HG02571 (cell line): ENCODE measurements around the gene CHST5.
A peak's percentile ranks its signal among the peaks of the same experiment; 100 is the strongest.
"Not testable (repeated sequence)": the region's sequence is repeated elsewhere in the genome, so short reads cannot be mapped to it uniquely, and the experiment has no call there.

Experiments
- ATAC-seq: cut with Tn5 transposase; IDR thresholded peaks from one replicate; pipeline ENCODE4 v1.9.1; 2021; ENCODE audit warnings: mild to moderate bottlenecking, moderate library complexity; ENCODE audit not compliant: unreplicated experiment

CHST5 gene

DNA sequence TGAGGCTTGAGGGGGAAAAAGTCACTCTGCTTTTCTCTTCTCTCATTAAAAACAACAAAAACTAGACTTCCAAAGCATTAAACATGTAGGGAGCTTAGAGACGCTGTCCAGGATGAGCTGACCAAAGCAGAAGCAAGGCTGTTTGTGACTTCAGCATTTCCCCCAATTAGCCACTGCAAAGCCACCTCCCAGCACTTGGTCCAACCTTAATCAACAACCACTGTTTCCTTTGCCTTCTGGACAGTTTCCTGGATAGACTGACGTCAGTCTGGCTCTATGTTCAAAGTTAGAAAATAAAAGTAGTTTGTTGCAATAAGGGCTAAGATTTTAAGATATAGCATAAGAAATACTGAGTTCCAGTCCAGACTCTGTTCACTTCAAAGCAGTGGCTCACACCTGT lies 17.0 kb upstream of the CHST5 start:
- ATAC-seq: no peak

GRCh38 chr16:75550211-75550662 lies 14.3 kb upstream of the CHST5 start:
- peak; percentile 66 for ATAC-seq

DNA sequence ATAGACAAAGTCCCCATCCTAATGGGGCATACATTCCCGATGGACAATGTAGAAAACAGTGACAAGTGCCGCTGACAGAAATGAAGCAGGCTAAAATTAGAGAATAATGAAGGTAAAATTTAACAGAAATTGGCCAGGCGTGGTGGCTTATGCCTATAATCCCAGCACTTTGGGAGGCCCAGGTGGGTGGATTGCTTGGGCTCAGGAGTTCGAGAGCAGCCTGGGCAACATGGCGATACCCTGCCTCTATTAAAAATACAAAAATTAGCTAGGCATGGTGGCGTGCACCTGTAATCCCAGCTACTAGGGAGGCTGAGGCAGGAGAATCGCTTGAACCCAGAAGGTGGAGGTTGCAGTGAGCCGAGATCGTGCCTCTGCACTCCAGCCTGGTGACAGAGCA lies 12.5 kb upstream of the CHST5 start:
- ATAC-seq: not testable (repeated sequence)

DNA sequence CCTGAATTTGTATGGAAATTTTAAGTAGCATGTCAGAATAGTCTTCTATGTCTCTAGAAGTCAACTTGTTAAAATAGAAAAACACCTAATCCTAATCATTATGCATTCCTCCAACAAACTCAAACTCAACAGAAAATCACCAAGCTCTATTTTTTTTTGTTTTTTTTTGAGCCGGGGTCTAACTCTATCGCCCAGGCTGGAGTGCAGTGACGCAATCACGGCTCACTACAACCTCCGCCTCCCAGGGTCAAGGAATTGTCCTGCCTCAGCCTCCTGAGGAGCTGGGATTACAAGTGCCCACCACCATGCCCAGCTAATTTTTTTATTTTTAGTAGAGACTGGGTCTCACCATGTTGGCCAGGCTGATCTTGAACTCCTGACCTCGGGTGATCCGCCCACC lies 10.4 kb upstream of the CHST5 start:
- no peak for ATAC-seq

GRCh38 chr16:75545879-75546278 lies 10.0 kb upstream of the CHST5 start:
- ATAC-seq: not testable (repeated sequence)

GRCh38 chr16:75542462-75542861 lies 6.6 kb upstream of the CHST5 start:
- not testable (repeated sequence) for ATAC-seq

DNA sequence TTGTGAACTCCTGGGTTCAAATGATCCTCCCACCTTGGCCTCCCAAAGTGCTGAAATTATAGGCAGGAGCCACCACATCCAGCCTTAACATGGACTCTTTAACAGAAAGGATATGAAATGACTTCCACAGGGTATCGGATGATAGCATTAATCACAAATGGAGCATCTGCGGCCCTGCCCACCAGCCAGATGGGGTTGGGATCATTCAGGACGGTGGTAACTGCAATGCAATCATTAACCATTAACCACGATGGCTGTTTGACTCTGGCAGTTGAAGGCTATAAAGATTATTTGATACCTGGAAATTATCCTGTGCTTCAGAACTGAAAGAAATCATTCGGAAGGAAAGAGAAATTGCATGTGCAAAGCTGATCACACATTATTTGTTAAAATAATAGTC lies 5.3 kb upstream of the CHST5 start:
- ATAC-seq: no peak

- not testable (repeated sequence) for ATAC-seq
These were observed 3.1 kb upstream of the CHST5 start for GRCh38 chr16:75538882-75539565.

GRCh38 chr16:75537776-75538175 lies 1.9 kb upstream of the CHST5 start:
- no peak for ATAC-seq

- no peak for ATAC-seq
These were observed 581 bp downstream of the CHST5 start for GRCh38 chr16:75535211-75535843.

DNA sequence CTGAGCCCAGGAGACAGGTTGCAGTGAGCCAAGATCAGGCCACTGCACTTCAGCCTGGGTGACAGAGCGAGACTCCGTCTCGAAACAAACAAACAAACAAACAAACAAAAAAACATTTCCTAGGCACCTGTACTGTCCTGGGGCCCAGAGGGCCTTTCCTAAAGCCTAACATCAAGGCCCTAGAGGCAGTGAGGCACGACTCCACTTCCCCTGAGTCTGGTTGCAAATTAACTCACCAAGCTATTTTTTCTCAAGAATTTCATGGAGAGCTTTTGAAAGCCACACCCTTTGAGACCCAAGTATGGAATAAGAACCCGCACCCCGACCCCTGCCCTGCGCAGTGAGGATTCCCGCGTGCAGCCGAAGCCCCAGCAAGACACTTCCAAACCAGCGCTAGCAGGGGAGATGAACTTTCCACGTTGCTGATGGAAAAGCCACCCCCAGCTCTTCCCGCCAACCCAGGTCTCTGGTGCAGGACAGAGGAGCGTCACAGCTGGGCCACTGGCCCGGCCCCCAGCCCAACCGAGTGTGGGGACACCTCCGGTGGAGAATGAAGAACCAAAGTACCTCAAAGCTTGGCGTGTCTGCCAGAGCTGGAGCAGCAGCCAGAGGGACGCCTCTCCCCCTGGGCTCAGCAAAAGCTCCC lies 1.2 kb downstream of the CHST5 start:
- no peak for ATAC-seq

GRCh38 chr16:75532791-75533190 lies 3.1 kb downstream of the CHST5 start:
- ATAC-seq: no peak

DNA sequence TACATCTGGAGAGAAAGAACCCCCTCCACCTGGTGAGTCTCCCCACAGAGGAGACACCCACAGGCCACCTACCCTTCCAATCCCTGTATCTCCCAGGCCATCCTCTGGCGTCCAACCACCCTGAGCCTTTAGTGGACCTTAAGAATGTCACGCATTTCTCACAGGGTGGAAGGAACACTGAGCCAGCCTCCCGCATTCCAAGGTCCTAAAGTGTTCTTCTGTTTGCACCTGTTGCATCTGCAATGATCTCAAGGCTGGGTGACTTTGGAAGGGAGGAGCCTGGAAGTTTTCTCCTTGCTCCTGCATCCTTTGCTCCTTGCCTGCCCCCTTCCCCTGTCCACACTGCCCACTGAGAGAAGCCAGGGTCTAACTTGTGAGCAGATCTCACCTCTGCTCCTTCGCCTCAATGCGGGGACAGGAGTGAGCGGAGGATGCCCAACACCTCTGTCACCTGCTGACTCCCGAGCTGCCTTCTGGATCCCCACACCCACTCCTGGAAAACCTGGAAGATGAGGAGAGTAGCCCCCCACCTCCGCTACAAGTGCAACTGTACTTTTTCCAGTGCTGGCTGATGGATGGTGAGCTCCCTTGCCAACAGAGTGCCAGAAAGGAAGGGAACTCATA lies 3.7 kb downstream of the CHST5 start:
- ATAC-seq: no peak

DNA sequence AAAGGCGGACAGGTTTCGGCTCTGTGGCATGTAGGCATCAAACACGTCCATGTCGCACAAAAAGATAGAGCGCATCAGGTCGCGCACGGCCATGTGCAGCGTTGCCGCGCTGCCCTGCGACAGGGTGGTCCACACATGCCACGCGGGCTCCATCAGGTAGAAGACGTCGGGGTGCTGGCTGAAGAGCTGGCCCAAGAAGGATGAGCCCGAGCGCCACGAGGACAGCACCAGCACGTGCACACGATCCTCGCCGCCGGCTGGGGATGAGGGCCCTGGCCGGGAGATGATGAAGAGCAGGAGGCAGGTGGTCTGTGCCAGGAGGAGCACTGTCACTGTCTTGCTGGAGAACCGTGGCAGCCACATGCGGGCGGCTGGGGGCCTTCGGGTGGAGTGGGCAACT lies 5.9 kb downstream of the CHST5 start:
- ATAC-seq: no peak

DNA sequence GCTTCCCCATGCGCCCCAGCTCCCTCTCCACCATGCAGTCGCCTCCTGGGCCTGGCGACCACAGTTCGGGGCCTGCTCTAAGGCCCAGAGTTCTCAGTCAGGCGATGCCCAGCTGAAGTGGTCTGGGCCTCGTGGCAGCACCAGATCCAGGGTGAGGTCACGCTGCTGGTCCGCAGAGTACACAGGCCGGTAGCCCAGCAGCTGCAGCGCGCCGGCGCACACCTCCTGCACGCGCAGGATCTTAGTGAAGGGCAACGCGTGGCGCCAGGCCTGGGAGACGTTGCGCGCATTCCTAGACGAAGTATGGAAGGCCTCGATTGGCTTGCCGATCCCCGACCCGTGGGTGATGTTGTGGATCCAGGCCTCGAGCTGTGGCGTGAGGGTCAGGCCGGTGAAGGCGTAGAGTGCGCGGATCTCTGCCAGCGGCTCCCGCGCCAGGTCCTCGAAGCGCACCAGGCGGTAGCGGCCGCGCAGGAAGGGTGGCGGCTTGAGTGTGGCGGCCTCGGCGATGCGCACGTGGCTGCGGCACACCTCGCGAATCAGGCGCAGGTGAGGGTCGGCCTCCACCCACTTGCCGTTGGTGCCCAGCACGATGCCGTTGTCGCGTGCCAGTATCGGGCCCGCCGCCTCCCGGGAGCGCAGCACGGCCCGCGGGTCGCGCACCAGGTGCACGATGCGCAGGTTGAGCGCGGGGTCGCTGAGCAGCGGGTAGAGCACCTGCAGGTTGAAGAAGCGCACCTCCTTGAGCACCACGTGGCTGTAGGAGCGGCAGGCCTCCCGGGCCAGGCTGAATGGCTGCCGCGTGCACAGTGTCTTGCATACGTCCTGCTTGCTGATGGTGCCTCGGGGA lies 6.6 kb downstream of the CHST5 start:
- ATAC-seq: no peak

DNA sequence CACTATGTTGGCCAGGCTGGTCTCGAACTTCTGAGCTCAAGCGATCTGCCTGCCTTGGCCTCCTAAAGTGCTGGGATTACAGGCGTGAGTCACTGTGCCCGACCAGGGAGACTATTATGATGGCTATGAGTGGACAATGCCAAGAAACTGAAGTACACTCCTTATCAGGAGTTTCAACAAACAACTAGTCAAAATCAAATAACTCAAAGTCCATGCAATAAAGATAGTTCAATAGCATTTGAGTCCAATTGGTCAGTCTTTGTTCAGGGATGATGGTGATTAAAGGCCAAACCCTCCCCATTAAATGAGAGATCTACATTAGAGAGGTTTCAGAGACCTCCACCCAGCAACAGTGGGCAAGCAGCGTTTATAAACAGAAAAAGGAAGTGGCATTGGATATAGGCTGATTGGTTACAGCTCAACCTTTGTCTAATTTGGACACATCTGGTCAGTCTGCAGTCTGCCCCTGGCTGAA lies 8.0 kb downstream of the CHST5 start:
- ATAC-seq: no peak

DNA sequence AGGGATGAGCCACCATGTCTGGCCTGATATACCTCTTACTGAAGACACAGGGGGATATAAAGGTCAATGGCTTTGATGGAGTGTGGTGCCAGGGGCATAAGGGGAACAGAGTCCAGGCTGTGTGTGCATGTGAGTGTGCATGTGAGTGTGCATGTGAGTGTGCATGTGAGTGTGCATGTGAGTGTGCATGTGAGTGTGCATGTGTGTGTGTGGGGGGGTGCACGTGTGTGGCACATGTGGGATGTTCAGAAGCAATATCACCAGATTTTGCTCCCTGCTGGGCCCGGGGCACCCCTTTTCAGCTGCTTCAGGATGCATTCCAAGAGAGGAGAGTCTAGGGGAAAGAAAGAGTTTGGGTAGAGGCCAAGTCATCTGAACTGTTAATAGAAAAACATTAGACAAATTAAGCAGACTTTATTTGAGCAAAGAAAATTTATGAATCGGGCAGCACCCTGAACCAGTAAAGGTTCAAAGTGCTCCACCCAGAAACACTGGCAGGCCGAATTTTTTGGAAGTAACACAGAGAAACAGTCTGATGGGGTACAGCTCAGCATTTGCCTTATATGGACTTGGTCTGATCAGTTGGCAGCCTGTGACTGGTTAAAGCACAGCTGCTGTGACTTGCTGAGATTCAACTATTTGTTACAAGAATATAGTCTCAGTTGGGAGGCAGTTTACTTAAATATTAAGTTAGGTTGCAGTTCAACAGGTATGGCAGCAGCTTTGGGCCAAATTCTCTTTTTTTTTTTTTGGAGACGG lies 9.7 kb downstream of the CHST5 start:
- ATAC-seq: no peak

DNA sequence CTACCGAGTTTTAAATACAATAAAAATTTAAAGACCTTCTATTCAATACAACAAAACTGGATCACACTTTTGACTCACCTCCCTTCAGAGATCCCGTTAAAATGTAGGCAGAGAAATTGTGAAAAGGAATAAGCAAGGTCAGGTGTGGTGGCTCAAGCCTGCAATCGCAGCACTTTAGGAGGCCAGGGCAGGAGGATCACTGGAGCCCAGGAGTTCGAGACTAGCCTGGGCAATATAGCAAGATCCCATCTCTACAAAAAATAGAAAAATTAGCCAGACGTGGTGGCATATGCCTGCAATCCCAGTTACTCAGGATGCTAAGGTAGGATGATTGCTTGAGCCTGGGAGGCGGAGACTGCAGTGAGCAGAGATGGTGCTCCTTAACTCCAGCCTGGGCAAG lies 16.7 kb downstream of the CHST5 start:
- ATAC-seq: no peak

DNA sequence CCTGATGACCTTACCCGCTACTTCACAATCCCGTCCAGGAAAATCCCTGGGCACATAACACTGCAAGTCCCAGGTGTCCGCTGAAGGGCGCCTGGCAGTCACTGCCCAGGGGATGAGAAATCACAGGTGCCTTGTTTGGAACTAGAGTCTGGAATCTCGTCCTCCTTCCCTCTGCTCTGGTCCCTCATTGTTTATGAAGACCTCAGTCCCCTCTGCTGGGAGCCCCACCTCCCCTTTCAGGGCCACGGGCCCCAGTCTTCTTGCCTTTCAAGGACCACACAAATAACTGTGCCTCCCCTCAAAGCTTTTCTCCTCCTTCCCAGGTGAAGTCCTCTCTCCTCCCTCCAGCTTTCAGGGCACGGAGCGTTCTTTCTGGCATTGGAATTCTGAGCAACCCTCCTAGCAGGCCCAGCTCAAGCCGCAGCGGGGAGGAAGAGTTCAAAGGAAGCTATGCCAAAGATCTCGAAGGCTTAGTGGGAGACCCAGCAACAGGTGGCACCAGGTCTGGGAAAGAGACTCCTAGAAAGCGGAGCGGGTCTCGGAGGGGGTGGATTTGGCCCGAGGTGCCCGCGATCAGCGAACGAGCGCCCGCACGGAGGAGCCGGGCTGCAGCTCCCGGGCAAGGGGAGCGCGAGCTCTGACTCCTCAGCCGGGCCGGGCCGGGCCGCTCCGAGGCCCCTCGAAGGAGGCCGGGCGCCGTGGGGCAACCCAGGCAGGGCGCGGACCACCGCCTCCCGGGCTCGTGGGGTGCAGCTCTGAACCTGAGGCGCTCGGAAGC lies 19.5 kb downstream of the CHST5 start:
- peak; percentile 15 for ATAC-seq
